WTC11 (cell line): ENCODE results near the gene C19orf44. TPM values are rescaled to one million over a fixed set of nuclear protein-coding genes. Genes with fewer than 3 reads are reported as not detected.
A peak's percentile ranks its signal among the peaks of the same experiment; 100 is the strongest.

Experiments
- ATAC-seq: fragments of 200-7000 bp; cut with Tn5 transposase; 2 replicates; pipeline ENCODE4 v1.10.0; 2021; ENCODE audit warnings: mild to moderate bottlenecking, moderate library complexity
- CTCF ChIA-PET: fragments of 300-600 bp; sonication (Branson Sonifier 250); formaldehyde crosslinking; loops from one replicate; lab custom pipeline; 2021; ENCODE audit warnings: antibody characterized with exemption; lab: Charles Lee
- POLR2A ChIA-PET: fragments of 350-600 bp; sonication (Branson Sonifier 250); formaldehyde crosslinking; loops from one replicate; lab custom pipeline; 2021; ENCODE audit warnings: antibody characterized with exemption; lab: Charles Lee
- DNase-seq: peaks from one replicate; pipeline ENCODE4 v3.0.0; 2021; ENCODE audit warnings: low spot score
- H3K27ac Mint-ChIP-seq: 2 replicates; pipeline ENCODE4 v1.8.0; 2021; ENCODE audit warnings: mixed read lengths
- H3K27me3 Mint-ChIP-seq: 2 replicates; pipeline ENCODE4 v1.8.0; 2021; ENCODE audit warnings: low read depth, mild to moderate bottlenecking, moderate library complexity, mixed read lengths
- H3K36me3 Mint-ChIP-seq: 2 replicates; pipeline ENCODE4 v1.8.0; 2021; ENCODE audit warnings: mixed read lengths
- H3K4me1 Mint-ChIP-seq: 2 replicates; pipeline ENCODE4 v1.8.0; 2022; ENCODE audit warnings: mixed read lengths
- H3K4me3 Mint-ChIP-seq: 2 replicates; pipeline ENCODE4 v1.8.0; 2021; ENCODE audit warnings: mild to moderate bottlenecking, moderate library complexity, mixed read lengths
- H3K9me3 Mint-ChIP-seq: 2 replicates; pipeline ENCODE4 v1.8.0; 2021; ENCODE audit warnings: mixed read lengths
- CTCF ChIP-seq: fragments of 200-600 bp; IDR thresholded peaks from 2 replicates; pipeline ENCODE4 v1.8.0; 2022; ENCODE audit warnings: antibody characterized with exemption
- EMX1 ChIP-seq: fragments of 250-450 bp; sonication (Bioruptor Pico); IDR thresholded peaks from 2 replicates; pipeline ENCODE4 v1.8.0; 2021; ENCODE audit warnings: mild to moderate bottlenecking
- ETV6 ChIP-seq: sonication (generic); formaldehyde crosslinking; IDR thresholded peaks from 2 replicates; pipeline ENCODE4 v1.8.1; 2022; ENCODE audit warnings: mild to moderate bottlenecking, missing genetic modification reagents
- FOXK1 ChIP-seq: sonication (generic); formaldehyde crosslinking; IDR thresholded peaks from 2 replicates; pipeline ENCODE4 v1.8.0; 2022; ENCODE audit warnings: mild to moderate bottlenecking, moderate library complexity, missing genetic modification reagents
- GRHL2 ChIP-seq: fragments of 250-450 bp; sonication (Bioruptor Pico); IDR thresholded peaks from 2 replicates; pipeline ENCODE4 v1.8.0; 2022; ENCODE audit warnings: mild to moderate bottlenecking, moderate library complexity; ENCODE audit not compliant: insufficient replicate concordance, severe bottlenecking
- HMGA2 ChIP-seq: fragments of 250-450 bp; sonication (Bioruptor Pico); IDR thresholded peaks from 2 replicates; pipeline ENCODE4 v1.4.0; 2021; ENCODE audit warnings: mild to moderate bottlenecking, moderate library complexity
- IRF1 ChIP-seq: sonication (generic); formaldehyde crosslinking; IDR thresholded peaks from 2 replicates; pipeline ENCODE4 v1.8.0; 2023; ENCODE audit warnings: missing genetic modification reagents
- RELA ChIP-seq: sonication (generic); formaldehyde crosslinking; IDR thresholded peaks from 2 replicates; pipeline ENCODE4 v1.8.1; 2022; ENCODE audit warnings: missing genetic modification reagents, mild to moderate bottlenecking, borderline replicate concordance
- ZBTB21 ChIP-seq: sonication (generic); formaldehyde crosslinking; IDR thresholded peaks from 2 replicates; pipeline ENCODE4 v1.8.1; 2023; ENCODE audit warnings: mild to moderate bottlenecking, missing genetic modification reagents, borderline replicate concordance
- ZNF416 ChIP-seq: fragments of 250-450 bp; sonication (Bioruptor Pico); IDR thresholded peaks from 2 replicates; pipeline ENCODE4 v1.9.0; 2021; ENCODE audit warnings: mild to moderate bottlenecking, inconsistent platforms
- ZNF671 ChIP-seq: fragments of 250-450 bp; sonication (Bioruptor Pico); IDR thresholded peaks from 2 replicates; pipeline ENCODE4 v1.8.0; 2021; ENCODE audit warnings: mild to moderate bottlenecking
- total RNA-seq: library from RNA; stranded (reverse); gene quantifications from 3 replicates; pipeline ENCODE4 v1.2.3, GENCODE V29; 2021
- TF ChIP-seq, protein P1 (sequence below): sonication (generic); formaldehyde crosslinking; IDR thresholded peaks from 2 replicates; pipeline ENCODE4 v1.8.1; 2022; ENCODE audit warnings: mild to moderate bottlenecking, missing genetic modification reagents, moderate library complexity, borderline replicate concordance
- TF ChIP-seq, protein P2 (sequence below): sonication (generic); formaldehyde crosslinking; IDR thresholded peaks from 2 replicates; pipeline ENCODE4 v1.8.1; 2023; ENCODE audit warnings: mild to moderate bottlenecking, missing genetic modification reagents, borderline replicate concordance
- TF ChIP-seq, protein P3 (sequence below): fragments of 250-450 bp; sonication (Bioruptor Pico); IDR thresholded peaks from 2 replicates; pipeline ENCODE4 v1.9.0; 2021; ENCODE audit warnings: mild to moderate bottlenecking, borderline replicate concordance
- TF ChIP-seq, protein P4 (sequence below): sonication (generic); formaldehyde crosslinking; conservative IDR thresholded peaks from 2 replicates; pipeline ENCODE4 v1.8.1; 2023; ENCODE audit warnings: mild to moderate bottlenecking, low read depth, missing genetic modification reagents, moderate library complexity
- TF ChIP-seq, protein P5 (sequence below): sonication (generic); formaldehyde crosslinking; IDR thresholded peaks from 2 replicates; pipeline ENCODE4 v1.8.0; 2023; ENCODE audit warnings: missing genetic modification reagents, mild to moderate bottlenecking, borderline replicate concordance

C19orf44 gene
- total RNA-seq, 1 experiment from 2014 or later: 4.1 TPM

GRCh38 chr19:16519230-16519687, 23.1 kb downstream of the C19orf44 start:
- POLR2A ChIA-PET: interaction anchor here (0.5 kb wide), 1 partner anchor 120 kb away, joined by 3 read pairs; no protein-coding TSS in a partner anchor
- CTCF ChIA-PET: interaction anchor here (0.6 to 1.5 kb wide), 4 partner anchors 9 to 656 kb away, joined by 3 to 8 read pairs (median 3); no protein-coding TSS in a partner anchor
- TF ChIP-seq, protein P1, sequence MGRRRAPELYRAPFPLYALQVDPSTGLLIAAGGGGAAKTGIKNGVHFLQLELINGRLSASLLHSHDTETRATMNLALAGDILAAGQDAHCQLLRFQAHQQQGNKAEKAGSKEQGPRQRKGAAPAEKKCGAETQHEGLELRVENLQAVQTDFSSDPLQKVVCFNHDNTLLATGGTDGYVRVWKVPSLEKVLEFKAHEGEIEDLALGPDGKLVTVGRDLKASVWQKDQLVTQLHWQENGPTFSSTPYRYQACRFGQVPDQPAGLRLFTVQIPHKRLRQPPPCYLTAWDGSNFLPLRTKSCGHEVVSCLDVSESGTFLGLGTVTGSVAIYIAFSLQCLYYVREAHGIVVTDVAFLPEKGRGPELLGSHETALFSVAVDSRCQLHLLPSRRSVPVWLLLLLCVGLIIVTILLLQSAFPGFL (CRISPR knock-in tag): no peak
- TF ChIP-seq ETV6 (CRISPR knock-in tag): no peak
- no peak for TF ChIP-seq ZNF416 (CRISPR knock-in tag)
- TF ChIP-seq, protein P2, sequence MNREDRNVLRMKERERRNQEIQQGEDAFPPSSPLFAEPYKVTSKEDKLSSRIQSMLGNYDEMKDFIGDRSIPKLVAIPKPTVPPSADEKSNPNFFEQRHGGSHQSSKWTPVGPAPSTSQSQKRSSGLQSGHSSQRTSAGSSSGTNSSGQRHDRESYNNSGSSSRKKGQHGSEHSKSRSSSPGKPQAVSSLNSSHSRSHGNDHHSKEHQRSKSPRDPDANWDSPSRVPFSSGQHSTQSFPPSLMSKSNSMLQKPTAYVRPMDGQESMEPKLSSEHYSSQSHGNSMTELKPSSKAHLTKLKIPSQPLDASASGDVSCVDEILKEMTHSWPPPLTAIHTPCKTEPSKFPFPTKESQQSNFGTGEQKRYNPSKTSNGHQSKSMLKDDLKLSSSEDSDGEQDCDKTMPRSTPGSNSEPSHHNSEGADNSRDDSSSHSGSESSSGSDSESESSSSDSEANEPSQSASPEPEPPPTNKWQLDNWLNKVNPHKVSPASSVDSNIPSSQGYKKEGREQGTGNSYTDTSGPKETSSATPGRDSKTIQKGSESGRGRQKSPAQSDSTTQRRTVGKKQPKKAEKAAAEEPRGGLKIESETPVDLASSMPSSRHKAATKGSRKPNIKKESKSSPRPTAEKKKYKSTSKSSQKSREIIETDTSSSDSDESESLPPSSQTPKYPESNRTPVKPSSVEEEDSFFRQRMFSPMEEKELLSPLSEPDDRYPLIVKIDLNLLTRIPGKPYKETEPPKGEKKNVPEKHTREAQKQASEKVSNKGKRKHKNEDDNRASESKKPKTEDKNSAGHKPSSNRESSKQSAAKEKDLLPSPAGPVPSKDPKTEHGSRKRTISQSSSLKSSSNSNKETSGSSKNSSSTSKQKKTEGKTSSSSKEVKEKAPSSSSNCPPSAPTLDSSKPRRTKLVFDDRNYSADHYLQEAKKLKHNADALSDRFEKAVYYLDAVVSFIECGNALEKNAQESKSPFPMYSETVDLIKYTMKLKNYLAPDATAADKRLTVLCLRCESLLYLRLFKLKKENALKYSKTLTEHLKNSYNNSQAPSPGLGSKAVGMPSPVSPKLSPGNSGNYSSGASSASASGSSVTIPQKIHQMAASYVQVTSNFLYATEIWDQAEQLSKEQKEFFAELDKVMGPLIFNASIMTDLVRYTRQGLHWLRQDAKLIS (CRISPR knock-in tag): no peak
- TF ChIP-seq IRF1 (CRISPR knock-in tag): no peak
- TF ChIP-seq, protein P3, sequence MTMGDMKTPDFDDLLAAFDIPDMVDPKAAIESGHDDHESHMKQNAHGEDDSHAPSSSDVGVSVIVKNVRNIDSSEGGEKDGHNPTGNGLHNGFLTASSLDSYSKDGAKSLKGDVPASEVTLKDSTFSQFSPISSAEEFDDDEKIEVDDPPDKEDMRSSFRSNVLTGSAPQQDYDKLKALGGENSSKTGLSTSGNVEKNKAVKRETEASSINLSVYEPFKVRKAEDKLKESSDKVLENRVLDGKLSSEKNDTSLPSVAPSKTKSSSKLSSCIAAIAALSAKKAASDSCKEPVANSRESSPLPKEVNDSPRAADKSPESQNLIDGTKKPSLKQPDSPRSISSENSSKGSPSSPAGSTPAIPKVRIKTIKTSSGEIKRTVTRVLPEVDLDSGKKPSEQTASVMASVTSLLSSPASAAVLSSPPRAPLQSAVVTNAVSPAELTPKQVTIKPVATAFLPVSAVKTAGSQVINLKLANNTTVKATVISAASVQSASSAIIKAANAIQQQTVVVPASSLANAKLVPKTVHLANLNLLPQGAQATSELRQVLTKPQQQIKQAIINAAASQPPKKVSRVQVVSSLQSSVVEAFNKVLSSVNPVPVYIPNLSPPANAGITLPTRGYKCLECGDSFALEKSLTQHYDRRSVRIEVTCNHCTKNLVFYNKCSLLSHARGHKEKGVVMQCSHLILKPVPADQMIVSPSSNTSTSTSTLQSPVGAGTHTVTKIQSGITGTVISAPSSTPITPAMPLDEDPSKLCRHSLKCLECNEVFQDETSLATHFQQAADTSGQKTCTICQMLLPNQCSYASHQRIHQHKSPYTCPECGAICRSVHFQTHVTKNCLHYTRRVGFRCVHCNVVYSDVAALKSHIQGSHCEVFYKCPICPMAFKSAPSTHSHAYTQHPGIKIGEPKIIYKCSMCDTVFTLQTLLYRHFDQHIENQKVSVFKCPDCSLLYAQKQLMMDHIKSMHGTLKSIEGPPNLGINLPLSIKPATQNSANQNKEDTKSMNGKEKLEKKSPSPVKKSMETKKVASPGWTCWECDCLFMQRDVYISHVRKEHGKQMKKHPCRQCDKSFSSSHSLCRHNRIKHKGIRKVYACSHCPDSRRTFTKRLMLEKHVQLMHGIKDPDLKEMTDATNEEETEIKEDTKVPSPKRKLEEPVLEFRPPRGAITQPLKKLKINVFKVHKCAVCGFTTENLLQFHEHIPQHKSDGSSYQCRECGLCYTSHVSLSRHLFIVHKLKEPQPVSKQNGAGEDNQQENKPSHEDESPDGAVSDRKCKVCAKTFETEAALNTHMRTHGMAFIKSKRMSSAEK: no peak
- TF ChIP-seq ZNF671 (CRISPR knock-in tag): no peak
- TF ChIP-seq ZBTB21 (CRISPR knock-in tag): no peak
- TF ChIP-seq, protein P4, sequence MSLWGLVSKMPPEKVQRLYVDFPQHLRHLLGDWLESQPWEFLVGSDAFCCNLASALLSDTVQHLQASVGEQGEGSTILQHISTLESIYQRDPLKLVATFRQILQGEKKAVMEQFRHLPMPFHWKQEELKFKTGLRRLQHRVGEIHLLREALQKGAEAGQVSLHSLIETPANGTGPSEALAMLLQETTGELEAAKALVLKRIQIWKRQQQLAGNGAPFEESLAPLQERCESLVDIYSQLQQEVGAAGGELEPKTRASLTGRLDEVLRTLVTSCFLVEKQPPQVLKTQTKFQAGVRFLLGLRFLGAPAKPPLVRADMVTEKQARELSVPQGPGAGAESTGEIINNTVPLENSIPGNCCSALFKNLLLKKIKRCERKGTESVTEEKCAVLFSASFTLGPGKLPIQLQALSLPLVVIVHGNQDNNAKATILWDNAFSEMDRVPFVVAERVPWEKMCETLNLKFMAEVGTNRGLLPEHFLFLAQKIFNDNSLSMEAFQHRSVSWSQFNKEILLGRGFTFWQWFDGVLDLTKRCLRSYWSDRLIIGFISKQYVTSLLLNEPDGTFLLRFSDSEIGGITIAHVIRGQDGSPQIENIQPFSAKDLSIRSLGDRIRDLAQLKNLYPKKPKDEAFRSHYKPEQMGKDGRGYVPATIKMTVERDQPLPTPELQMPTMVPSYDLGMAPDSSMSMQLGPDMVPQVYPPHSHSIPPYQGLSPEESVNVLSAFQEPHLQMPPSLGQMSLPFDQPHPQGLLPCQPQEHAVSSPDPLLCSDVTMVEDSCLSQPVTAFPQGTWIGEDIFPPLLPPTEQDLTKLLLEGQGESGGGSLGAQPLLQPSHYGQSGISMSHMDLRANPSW (CRISPR knock-in tag): no peak
- no peak for TF ChIP-seq HMGA2 (CRISPR knock-in tag)
- TF ChIP-seq, protein P5, sequence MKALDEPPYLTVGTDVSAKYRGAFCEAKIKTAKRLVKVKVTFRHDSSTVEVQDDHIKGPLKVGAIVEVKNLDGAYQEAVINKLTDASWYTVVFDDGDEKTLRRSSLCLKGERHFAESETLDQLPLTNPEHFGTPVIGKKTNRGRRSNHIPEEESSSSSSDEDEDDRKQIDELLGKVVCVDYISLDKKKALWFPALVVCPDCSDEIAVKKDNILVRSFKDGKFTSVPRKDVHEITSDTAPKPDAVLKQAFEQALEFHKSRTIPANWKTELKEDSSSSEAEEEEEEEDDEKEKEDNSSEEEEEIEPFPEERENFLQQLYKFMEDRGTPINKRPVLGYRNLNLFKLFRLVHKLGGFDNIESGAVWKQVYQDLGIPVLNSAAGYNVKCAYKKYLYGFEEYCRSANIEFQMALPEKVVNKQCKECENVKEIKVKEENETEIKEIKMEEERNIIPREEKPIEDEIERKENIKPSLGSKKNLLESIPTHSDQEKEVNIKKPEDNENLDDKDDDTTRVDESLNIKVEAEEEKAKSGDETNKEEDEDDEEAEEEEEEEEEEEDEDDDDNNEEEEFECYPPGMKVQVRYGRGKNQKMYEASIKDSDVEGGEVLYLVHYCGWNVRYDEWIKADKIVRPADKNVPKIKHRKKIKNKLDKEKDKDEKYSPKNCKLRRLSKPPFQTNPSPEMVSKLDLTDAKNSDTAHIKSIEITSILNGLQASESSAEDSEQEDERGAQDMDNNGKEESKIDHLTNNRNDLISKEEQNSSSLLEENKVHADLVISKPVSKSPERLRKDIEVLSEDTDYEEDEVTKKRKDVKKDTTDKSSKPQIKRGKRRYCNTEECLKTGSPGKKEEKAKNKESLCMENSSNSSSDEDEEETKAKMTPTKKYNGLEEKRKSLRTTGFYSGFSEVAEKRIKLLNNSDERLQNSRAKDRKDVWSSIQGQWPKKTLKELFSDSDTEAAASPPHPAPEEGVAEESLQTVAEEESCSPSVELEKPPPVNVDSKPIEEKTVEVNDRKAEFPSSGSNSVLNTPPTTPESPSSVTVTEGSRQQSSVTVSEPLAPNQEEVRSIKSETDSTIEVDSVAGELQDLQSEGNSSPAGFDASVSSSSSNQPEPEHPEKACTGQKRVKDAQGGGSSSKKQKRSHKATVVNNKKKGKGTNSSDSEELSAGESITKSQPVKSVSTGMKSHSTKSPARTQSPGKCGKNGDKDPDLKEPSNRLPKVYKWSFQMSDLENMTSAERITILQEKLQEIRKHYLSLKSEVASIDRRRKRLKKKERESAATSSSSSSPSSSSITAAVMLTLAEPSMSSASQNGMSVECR (CRISPR knock-in tag): no peak
- no peak for TF ChIP-seq FOXK1 (CRISPR knock-in tag)
- TF ChIP-seq CTCF: no peak
- TF ChIP-seq EMX1 (CRISPR knock-in tag): no peak
- no peak for TF ChIP-seq GRHL2 (CRISPR knock-in tag)
- TF ChIP-seq RELA: no peak
- TF ChIP-seq, all 79 proteins: peak for 0
- DNase-seq (no peak), ATAC-seq (no peak)
- Mint-ChIP-seq H3K4me1 (no peaks in the 10 kb centered on the region), H3K27ac (0 out of 2 replicates have a peak overlapping the region, but pooled peaks have one; percentile 53), H3K36me3 (peaks cover 57% of the 10 kb centered on the region), H3K9me3 (no peaks in the 10 kb centered on the region), H3K27me3 (no peaks in the 10 kb centered on the region), H3K4me3 (no peak overlapping the region)
